ENCODE results near the gene TWF2.

Gene TWF2

GRCh38 chr3:52257911-52258310 is 19.0 kb upstream of the TWF2 start:
- DNase-seq (ENCODE audit: low read depth in 2 of 2), result no peak

GRCh38 chr3:52256622-52257021 is 17.7 kb upstream of the TWF2 start:
- DNase-seq (ENCODE audit: low read depth in 2 of 2), result no peak

GRCh38 chr3:52256159-52256558 is 17.2 kb upstream of the TWF2 start:
- no peak for DNase-seq (ENCODE audit: low read depth in 2 of 2)

GRCh38 chr3:52254608-52255007 is 15.7 kb upstream of the TWF2 start:
- DNase-seq (ENCODE audit: low read depth in 2 of 2), result no peak

GRCh38 chr3:52253314-52254304 is 14.7 kb upstream of the TWF2 start:
- DNase-seq (ENCODE audit: low read depth in 2 of 2), result peak; percentile 62 to 65

- DNase-seq (ENCODE audit: low read depth in 2 of 2), result no peak
These were observed 11.2 kb upstream of the TWF2 start for GRCh38 chr3:52250122-52250521.

GRCh38 chr3:52249683-52250082 is 10.7 kb upstream of the TWF2 start:
- DNase-seq (ENCODE audit: low read depth in 2 of 2), result no peak

- no peak for DNase-seq (ENCODE audit: low read depth in 2 of 2)
These were observed 10.0 kb upstream of the TWF2 start for GRCh38 chr3:52248816-52249547.

- no peak for DNase-seq (ENCODE audit: low read depth in 2 of 2)
These were observed 9.2 kb upstream of the TWF2 start for GRCh38 chr3:52248165-52248541.

- DNase-seq (ENCODE audit: low read depth in 2 of 2), result no peak
These were observed 8.6 kb upstream of the TWF2 start for GRCh38 chr3:52247409-52248164.

GRCh38 chr3:52246728-52247408 is 7.9 kb upstream of the TWF2 start:
- no peak for DNase-seq (ENCODE audit: low read depth in 2 of 2)

GRCh38 chr3:52246264-52246620 is 7.3 kb upstream of the TWF2 start:
- DNase-seq (ENCODE audit: low read depth in 2 of 2), result no peak

GRCh38 chr3:52245322-52246263 is 6.6 kb upstream of the TWF2 start, which contains the start of gene PPM1M:
TSS of gene PPM1M (plus strand) at chr3:52245759. CDS start at chr3:52245825, 66 bp downstream.
- peak in 1 of 2 donors; percentile 40 for DNase-seq (ENCODE audit: low read depth in 2 of 2)

- no peak for DNase-seq (ENCODE audit: low read depth in 2 of 2)
These were observed 5.1 kb upstream of the TWF2 start for GRCh38 chr3:52243791-52244628.

GRCh38 chr3:52242039-52242438 is 3.1 kb upstream of the TWF2 start:
- no peak for DNase-seq (ENCODE audit: low read depth in 2 of 2)

- no peak for DNase-seq (ENCODE audit: low read depth in 2 of 2)
These were observed 2.0 kb upstream of the TWF2 start for GRCh38 chr3:52240886-52241370.

- DNase-seq (ENCODE audit: low read depth in 2 of 2), result no peak
These were observed 1.3 kb upstream of the TWF2 start for GRCh38 chr3:52240059-52240885.

GRCh38 chr3:52238193-52238760 is 681 bp downstream of the TWF2 start:
- DNase-seq (ENCODE audit: low read depth in 2 of 2), result no peak
